A673 (cell line): ENCODE results near the gene SPATA13.

Experiments used
- CTCF ChIP-seq: fragments of 300-800, 200-600 bp; sonication (generic); conservative IDR thresholded peaks from 2 replicates; pipeline ENCODE4 v1.5.1; 2017; ENCODE audit warnings: low read depth, mild to moderate bottlenecking, antibody characterized with exemption, low read length, moderate library complexity, mixed read lengths
- EZH2 ChIP-seq: fragments of 200-600 bp; sonication (generic); IDR thresholded peaks from 2 replicates; pipeline ENCODE4 v1.6.1; 2017; ENCODE audit warnings: borderline replicate concordance, low read depth, mild to moderate bottlenecking, mixed read lengths, antibody characterized with exemption, low read length; ENCODE audit not compliant: poor library complexity, severe bottlenecking

DNA sequence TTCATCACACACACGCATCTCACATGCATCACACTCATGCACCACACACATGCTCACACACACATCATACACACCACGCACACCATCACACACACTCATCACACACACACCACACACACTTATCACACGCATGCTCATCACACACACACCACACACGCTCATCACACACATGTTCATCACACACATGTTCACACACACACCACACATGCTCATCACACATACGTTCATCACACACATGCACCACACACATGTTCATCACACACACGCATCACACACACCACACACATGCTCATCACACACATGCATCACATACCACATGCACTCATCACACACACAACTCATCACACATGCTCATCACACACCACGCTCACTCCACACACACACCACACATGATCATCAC is 195.8 kb downstream of the SPATA13 start:
- TF ChIP-seq CTCF, result no peak
- TF ChIP-seq EZH2, result no peak
